Naive thymus-derived CD4-positive, alpha-beta T cell (primary cell): ENCODE results near the gene CLEC10A. TPM values are rescaled to one million over a fixed set of nuclear protein-coding genes. Genes with fewer than 3 reads are reported as not detected.
"Not testable (repeated sequence)": the region's sequence is repeated elsewhere in the genome, so short reads cannot be mapped to it uniquely, and the experiment has no call there.

Experiments
- ATAC-seq: fragments of 150-1000 bp; cut with Tn5 transposase; 2 replicates; pipeline ENCODE4 v1.10.0; 2021; ENCODE audit warnings: mild to moderate bottlenecking, moderate library complexity
- CTCF ChIA-PET: fragments of 350-600 bp; sonication (Branson Sonifier 250); formaldehyde crosslinking; loops from one replicate; lab custom pipeline; 2021; ENCODE audit warnings: antibody characterized with exemption; lab: Charles Lee
- POLR2A ChIA-PET: fragments of 350-600 bp; sonication (Branson Sonifier 250); formaldehyde crosslinking; loops from one replicate; lab custom pipeline; 2021; ENCODE audit warnings: antibody characterized with exemption, inconsistent platforms; lab: Charles Lee
- DNase-seq, 9 donors: peaks; one replicate each; pipeline versions ENCODE4 v3.0.0 to v3.0.0-alpha.2; 2020 to 2022; ENCODE audit warnings: mixed read lengths in 1 of 9
- H3K27ac ChIP-seq: one replicate; pipeline ENCODE4 v1.7.0; 2013; ENCODE audit warnings: mild to moderate bottlenecking, low read depth, low read length, moderate library complexity
- H3K27me3 ChIP-seq, 2 donors: one replicate each; pipeline ENCODE4 v1.7.0; 2013; ENCODE audit warnings: low read length in 2 of 2, mild to moderate bottlenecking in 2 of 2, moderate library complexity in 2 of 2; ENCODE audit not compliant: control insufficient read depth in 2 of 2, insufficient read depth in 2 of 2
- H3K36me3 ChIP-seq, 3 experiments: 1 replicate in 2 of 3; 2 replicates in 1 of 3; pipeline ENCODE4 v1.7.0; 2013; ENCODE audit warnings: low read length in 3 of 3, mild to moderate bottlenecking in 3 of 3, moderate library complexity in 1 of 3; ENCODE audit not compliant: insufficient read depth in 3 of 3, control insufficient read depth in 2 of 3
- H3K4me1 ChIP-seq, 2 donors: one replicate each; pipeline ENCODE4 v1.7.0; 2013; ENCODE audit warnings: low read length in 2 of 2, mild to moderate bottlenecking in 2 of 2, moderate library complexity in 1 of 2; ENCODE audit not compliant: control insufficient read depth in 2 of 2, insufficient read depth in 2 of 2
- H3K4me3 ChIP-seq: 2 replicates; pipeline ENCODE4 v1.7.0; 2013; ENCODE audit warnings: mild to moderate bottlenecking, low read length
- H3K9me3 ChIP-seq, 3 experiments: 1 replicate in 2 of 3; 2 replicates in 1 of 3; pipeline ENCODE4 v1.7.0; 2013; ENCODE audit warnings: low read length in 3 of 3; ENCODE audit not compliant: control insufficient read depth in 2 of 3
- H3K27ac Mint-ChIP-seq, 9 donors: one replicate each; pipeline ENCODE4 v1.8.0; 2020 to 2022; ENCODE audit warnings: mixed read lengths in 9 of 9, mild to moderate bottlenecking in 8 of 9, moderate library complexity in 5 of 9, inconsistent platforms in 2 of 9
- H3K27me3 Mint-ChIP-seq, 5 donors: one replicate each; pipeline ENCODE4 v1.8.0; 2021 to 2022; ENCODE audit warnings: mixed read lengths in 5 of 5, mild to moderate bottlenecking in 1 of 5
- H3K36me3 Mint-ChIP-seq, 5 donors: one replicate each; pipeline ENCODE4 v1.8.0; 2020 to 2022; ENCODE audit warnings: mixed read lengths in 5 of 5, mild to moderate bottlenecking in 3 of 5, inconsistent platforms in 1 of 5
- H3K4me1 Mint-ChIP-seq, 7 donors: one replicate each; pipeline ENCODE4 v1.8.0; 2020 to 2022; ENCODE audit warnings: mixed read lengths in 7 of 7, mild to moderate bottlenecking in 3 of 7, inconsistent platforms in 1 of 7
- H3K4me3 Mint-ChIP-seq, 10 donors: one replicate each; pipeline ENCODE4 v1.8.0; 2020 to 2022; ENCODE audit warnings: mild to moderate bottlenecking in 10 of 10, mixed read lengths in 10 of 10, moderate library complexity in 6 of 10, inconsistent platforms in 2 of 10
- H3K9me3 Mint-ChIP-seq, 11 donors: one replicate each; pipeline ENCODE4 v1.8.0; 2020 to 2022; ENCODE audit warnings: mixed read lengths in 11 of 11, mild to moderate bottlenecking in 4 of 11, inconsistent platforms in 1 of 11, moderate library complexity in 1 of 11
- intact Hi-C, 2 donors: fragments of 100-400 bp; cut with micrococcal nuclease; formaldehyde crosslinking; loops; one replicate each; pipeline ENCODE4 v1.15.1; 2023
- polyA plus RNA-seq, 2 donors: library from polyadenylated mRNA; unstranded; fragments of 300-500 nt; fragmentation: Illumina TruSeq; gene quantifications; one replicate each; pipeline ENCODE4 v1.2.3, GENCODE V29; 2021
- total RNA-seq, 6 experiments: library from RNA in 5 of 6; stranded (reverse) in 5 of 6; gene quantifications; 1 replicate in 5 of 6; 2 replicates in 1 of 6; pipeline ENCODE4 v1.2.3 and lab custom pipeline; 2021 to 2026

CLEC10A gene
- total and polyA plus RNA-seq, 7 experiments from 2014 or later: 1.4 to 10.6 (median 4.9) TPM; not detected in 3

GRCh38 chr17:7101531-7101930, 21.5 kb upstream of the CLEC10A start:
- no peak for ATAC-seq
- POLR2A ChIA-PET: no interaction called here
- Histone ChIP-seq H3K27me3 (no peaks in the 10 kb centered on the region), H3K27ac (no peak overlapping the region), H3K9me3 (no peaks in the 10 kb centered on the region), H3K4me1 (no peaks in the 10 kb centered on the region), H3K4me3 (no peak overlapping the region), H3K36me3 (no peaks in the 10 kb centered on the region)
- CTCF ChIA-PET: no interaction called here
- no peak for DNase-seq
- peaks cover 0 to 10% (median 0%) of the 10 kb centered on the region in 5 donors for H3K27me3 Mint-ChIP-seq
- H3K4me1 Mint-ChIP-seq: peaks cover 0 to 4% (median 0%) of the 10 kb centered on the region in 7 donors
- H3K36me3 Mint-ChIP-seq: no peaks in the 10 kb centered on the region
- intact Hi-C loops: no loop called here
- H3K9me3 Mint-ChIP-seq: no peaks in the 10 kb centered on the region
- no peak overlapping the region for H3K4me3 Mint-ChIP-seq
- H3K27ac Mint-ChIP-seq: no peak overlapping the region

- H3K36me3 ChIP-seq, H3K36me3 Mint-ChIP-seq, POLR2A ChIA-PET, H3K27me3 ChIP-seq, H3K27ac ChIP-seq, CTCF ChIA-PET, ATAC-seq, H3K4me3 ChIP-seq, DNase-seq, H3K4me1 ChIP-seq, H3K4me3 Mint-ChIP-seq, H3K9me3 ChIP-seq, intact Hi-C loops, H3K27ac Mint-ChIP-seq, H3K9me3 Mint-ChIP-seq, H3K4me1 Mint-ChIP-seq: not testable (repeated sequence)
- H3K27me3 Mint-ChIP-seq: peaks cover 0 to 10% (median 0%) of the 10 kb centered on the region in 5 donors
Observed at GRCh38 chr17:7100641-7101379, 20.8 kb upstream of the CLEC10A start.

- no peaks in the 10 kb centered on the region for H3K36me3 Mint-ChIP-seq
- H3K27ac ChIP-seq: no peak overlapping the region
- no peaks in the 10 kb centered on the region for H3K9me3 Mint-ChIP-seq
- peaks cover 0 to 17% (median 8%) of the 10 kb centered on the region in 7 donors for H3K4me1 Mint-ChIP-seq
- POLR2A ChIA-PET: no interaction called here
- DNase-seq: no peak
- H3K4me1 ChIP-seq: no peaks in the 10 kb centered on the region
- CTCF ChIA-PET: no interaction called here
- H3K36me3 ChIP-seq: no peaks in the 10 kb centered on the region
- intact Hi-C loops: no loop called here
- no peak overlapping the region for H3K27ac Mint-ChIP-seq
- peak; percentile 45 for ATAC-seq
- no peaks in the 10 kb centered on the region for H3K27me3 ChIP-seq
- peaks cover 0 to 11% (median 5%) of the 10 kb centered on the region in 5 donors for H3K27me3 Mint-ChIP-seq
- no peak overlapping the region for H3K4me3 Mint-ChIP-seq
- H3K9me3 ChIP-seq: no peaks in the 10 kb centered on the region
- H3K4me3 ChIP-seq: no peak overlapping the region
Observed at GRCh38 chr17:7098802-7099459, 18.9 kb upstream of the CLEC10A start.

- no peaks in the 10 kb centered on the region for H3K4me1 ChIP-seq
Observed at GRCh38 chr17:7097940-7098339, 17.9 kb upstream of the CLEC10A start.

GRCh38 chr17:7095625-7096024, 15.6 kb upstream of the CLEC10A start:
- Histone ChIP-seq H3K9me3 (no peaks in the 10 kb centered on the region), H3K36me3 (no peaks in the 10 kb centered on the region), H3K27ac (no peak overlapping the region), H3K27me3 (no peaks in the 10 kb centered on the region), H3K4me3 (no peak overlapping the region), H3K4me1 (no peaks in the 10 kb centered on the region)
- ATAC-seq: peak; percentile 38
- POLR2A ChIA-PET: no interaction called here
- no peak for DNase-seq
- Mint-ChIP-seq H3K4me1 (peaks cover 0 to 17% (median 8%) of the 10 kb centered on the region in 7 donors), H3K9me3 (peaks cover 0 to 2% (median 0%) of the 10 kb centered on the region in 11 donors), H3K27ac (peak overlapping the region in 1 of 9 donors; percentile 11), H3K27me3 (peaks cover 0 to 11% (median 5%) of the 10 kb centered on the region in 5 donors), H3K4me3 (no peak overlapping the region), H3K36me3 (no peaks in the 10 kb centered on the region)
- intact Hi-C loops: no loop called here
- CTCF ChIA-PET: no interaction called here

More at GRCh38 chr17:7097940-7098339, 17.9 kb upstream of the CLEC10A start:
- no peak for DNase-seq
- ChIA-PET CTCF (no interaction called here), POLR2A (no interaction called here)
- Histone ChIP-seq H3K27ac (no peak overlapping the region), H3K4me3 (no peak overlapping the region), H3K36me3 (no peaks in the 10 kb centered on the region), H3K27me3 (no peaks in the 10 kb centered on the region), H3K9me3 (no peaks in the 10 kb centered on the region)
- no peak overlapping the region for H3K4me3 Mint-ChIP-seq
- intact Hi-C loops: no loop called here
- no peaks in the 10 kb centered on the region for H3K9me3 Mint-ChIP-seq
- H3K36me3 Mint-ChIP-seq: no peaks in the 10 kb centered on the region
- H3K27me3 Mint-ChIP-seq: peaks cover 0 to 10% (median 5%) of the 10 kb centered on the region in 5 donors
- ATAC-seq: no peak
- H3K27ac Mint-ChIP-seq: no peak overlapping the region
- peaks cover 0 to 17% (median 8%) of the 10 kb centered on the region in 7 donors for H3K4me1 Mint-ChIP-seq

- no peaks in the 10 kb centered on the region for H3K9me3 ChIP-seq
- Mint-ChIP-seq H3K27me3 (peaks cover 0 to 11% (median 5%) of the 10 kb centered on the region in 5 donors), H3K4me1 (peaks cover 0 to 16% (median 8%) of the 10 kb centered on the region in 7 donors), H3K4me3 (peak overlapping the region in 2 of 10 donors; percentile 5 to 14), H3K36me3 (no peaks in the 10 kb centered on the region), H3K9me3 (peaks cover 0 to 2% (median 0%) of the 10 kb centered on the region in 11 donors), H3K27ac (no peak overlapping the region)
- ChIA-PET CTCF (interaction anchor here (0.6 kb wide), 1 partner anchor 41 kb away, joined by 5 read pairs; no protein-coding TSS in a partner anchor), POLR2A (no interaction called here)
- no peak overlapping the region for H3K4me3 ChIP-seq
- H3K27ac ChIP-seq: no peak overlapping the region
- no peaks in the 10 kb centered on the region for H3K36me3 ChIP-seq
- H3K4me1 ChIP-seq: no peaks in the 10 kb centered on the region
- peak; percentile 14 for ATAC-seq
- DNase-seq: no peak
- intact Hi-C loops: no loop called here
- H3K27me3 ChIP-seq: no peaks in the 10 kb centered on the region
Observed at GRCh38 chr17:7094652-7095019, 14.6 kb upstream of the CLEC10A start.
